ENCODE measurements around the gene C2orf66.

Gene C2orf66

GRCh38 chr2:196809260-196809659, at the start of gene C2orf66:
C2orf66 (minus strand) TSS chr2:196809355; CDS start chr2:196809336, 19 bp downstream.
- no peak for DNase-seq (ENCODE audit: low spot score)

- DNase-seq (ENCODE audit: low spot score): no peak
Measured at GRCh38 chr2:196854629-196855028, 45.5 kb upstream of the C2orf66 start.

- no peak for DNase-seq (ENCODE audit: low spot score)
Measured at GRCh38 chr2:196853301-196854087, 44.3 kb upstream of the C2orf66 start.

GRCh38 chr2:196851088-196851487, 41.9 kb upstream of the C2orf66 start:
- no peak for DNase-seq (ENCODE audit: low spot score)

- DNase-seq (ENCODE audit: low spot score): peak; percentile 42
Measured at GRCh38 chr2:196849895-196850294, 40.7 kb upstream of the C2orf66 start.

GRCh38 chr2:196846295-196846694, 37.1 kb upstream of the C2orf66 start:
- no peak for DNase-seq (ENCODE audit: low spot score)

GRCh38 chr2:196845371-196845770, 36.2 kb upstream of the C2orf66 start:
- no peak for DNase-seq (ENCODE audit: low spot score)

GRCh38 chr2:196840171-196840570, 31.0 kb upstream of the C2orf66 start:
- DNase-seq (ENCODE audit: low spot score): no peak

GRCh38 chr2:196839574-196839973, 30.4 kb upstream of the C2orf66 start:
- DNase-seq (ENCODE audit: low spot score): no peak

- no peak for DNase-seq (ENCODE audit: low spot score)
Measured at GRCh38 chr2:196836440-196836839, 27.3 kb upstream of the C2orf66 start.

- no peak for DNase-seq (ENCODE audit: low spot score)
Measured at GRCh38 chr2:196830701-196831100, 21.5 kb upstream of the C2orf66 start.

GRCh38 chr2:196827356-196827755, 18.2 kb upstream of the C2orf66 start:
- DNase-seq (ENCODE audit: low spot score): no peak

- DNase-seq (ENCODE audit: low spot score): no peak
Measured at GRCh38 chr2:196823750-196824522, 14.8 kb upstream of the C2orf66 start.

- DNase-seq (ENCODE audit: low spot score): no peak
Measured at GRCh38 chr2:196821195-196821594, 12.0 kb upstream of the C2orf66 start.

- DNase-seq (ENCODE audit: low spot score): no peak
Measured at GRCh38 chr2:196808083-196808665, 981 bp downstream of the C2orf66 start.

- no peak for DNase-seq (ENCODE audit: low spot score)
Measured at GRCh38 chr2:196804381-196804780, 4.8 kb downstream of the C2orf66 start.

GRCh38 chr2:196802401-196802800, 6.8 kb downstream of the C2orf66 start:
- no peak for DNase-seq (ENCODE audit: low spot score)

- no peak for DNase-seq (ENCODE audit: low spot score)
Measured at GRCh38 chr2:196801674-196802261, 7.4 kb downstream of the C2orf66 start.

GRCh38 chr2:196798980-196799379, 10.2 kb downstream of the C2orf66 start:
- DNase-seq (ENCODE audit: low spot score): no peak

GRCh38 chr2:196792865-196793264, 16.3 kb downstream of the C2orf66 start:
- no peak for DNase-seq (ENCODE audit: low spot score)

- no peak for DNase-seq (ENCODE audit: low spot score)
Measured at GRCh38 chr2:196783431-196784094, 25.6 kb downstream of the C2orf66 start.

GRCh38 chr2:196767101-196767500, 42.1 kb downstream of the C2orf66 start:
- DNase-seq (ENCODE audit: low spot score): no peak

Data from SW480 (cell line).